Ascending aorta (tissue), 2 donors: ENCODE results near the gene DENND4B. TPM values are rescaled to one million over a fixed set of nuclear protein-coding genes. Genes with fewer than 3 reads are reported as not detected.

Experiments
- DNase-seq, 2 donors: peaks; one replicate each; pipeline ENCODE4 v3.0.0-alpha.2; 2019; ENCODE audit warnings: low spot score in 2 of 2
- H3K27ac ChIP-seq, 2 donors: fragments of 200-600 bp; sonication (generic); one replicate each; pipeline ENCODE4 v1.5.1; 2016 to 2017; ENCODE audit warnings: mild to moderate bottlenecking in 1 of 2
- H3K27me3 ChIP-seq: fragments of 200-600 bp; sonication (generic); one replicate; pipeline ENCODE4 v1.5.1; 2017
- H3K36me3 ChIP-seq, 2 donors: fragments of 200-600 bp; sonication (generic); one replicate each; pipeline ENCODE4 v1.5.1; 2016
- H3K4me1 ChIP-seq, 2 donors: fragments of 200-600 bp; sonication (generic); one replicate each; pipeline ENCODE4 v1.5.1; 2016 to 2017; ENCODE audit warnings: mild to moderate bottlenecking in 1 of 2
- H3K4me3 ChIP-seq, 2 donors: fragments of 200-600 bp; sonication (generic); one replicate each; pipeline ENCODE4 v1.5.1; 2016 to 2017; ENCODE audit warnings: mild to moderate bottlenecking in 1 of 2
- H3K9me3 ChIP-seq, 2 donors: fragments of 200-600 bp; sonication (generic); one replicate each; pipeline ENCODE4 v1.5.1; 2016
- intact Hi-C: fragments of 100-400 bp; cut with DNase I; formaldehyde crosslinking; loops from one replicate; pipeline ENCODE4 v1.15.1; 2023
- total RNA-seq: library from RNA; depleted of rRNA; stranded (reverse); fragments of >200 nt; gene quantifications from one replicate; pipeline ENCODE4 v1.1.0, GENCODE V29; 2016
- TF ChIP-seq, protein P1 (sequence below), 3 experiments: fragments of 200-600 bp in 2 of 3; fragments of 450-650 bp in 1 of 3; sonication (generic) in 2 of 3; IDR thresholded peaks; one replicate each; pipeline ENCODE4 v1.5.1; 2016 to 2019; ENCODE audit warnings: antibody characterized with exemption in 3 of 3, mild to moderate bottlenecking in 1 of 3, moderate library complexity in 1 of 3

Gene DENND4B
- total RNA-seq, 1 donor from 2014 or later = 80.0 TPM

DNA sequence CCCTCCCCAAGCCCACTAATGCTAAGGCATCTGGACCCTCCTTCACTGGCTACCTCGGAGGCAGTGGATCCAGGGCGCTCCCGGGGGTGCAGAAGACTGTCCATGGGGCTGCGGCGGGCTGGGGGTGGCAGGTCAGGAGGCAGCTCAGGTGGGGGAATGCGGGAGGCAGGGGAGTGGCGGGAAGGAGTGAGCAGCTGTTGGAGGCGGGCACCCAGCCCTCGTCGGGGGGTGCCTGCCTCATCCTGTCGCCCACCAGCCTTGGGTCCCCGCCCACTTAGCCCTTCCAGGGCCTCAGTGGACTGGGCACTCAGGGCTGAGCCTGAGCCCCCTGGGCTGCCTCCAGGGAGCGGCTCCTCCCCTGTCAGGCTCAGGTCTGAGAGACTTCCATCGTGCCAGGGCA lies 13.1 kb downstream of the DENND4B start:
- DNase-seq = no peak
- intact Hi-C loops = no loop called here
- TF ChIP-seq, protein P1, sequence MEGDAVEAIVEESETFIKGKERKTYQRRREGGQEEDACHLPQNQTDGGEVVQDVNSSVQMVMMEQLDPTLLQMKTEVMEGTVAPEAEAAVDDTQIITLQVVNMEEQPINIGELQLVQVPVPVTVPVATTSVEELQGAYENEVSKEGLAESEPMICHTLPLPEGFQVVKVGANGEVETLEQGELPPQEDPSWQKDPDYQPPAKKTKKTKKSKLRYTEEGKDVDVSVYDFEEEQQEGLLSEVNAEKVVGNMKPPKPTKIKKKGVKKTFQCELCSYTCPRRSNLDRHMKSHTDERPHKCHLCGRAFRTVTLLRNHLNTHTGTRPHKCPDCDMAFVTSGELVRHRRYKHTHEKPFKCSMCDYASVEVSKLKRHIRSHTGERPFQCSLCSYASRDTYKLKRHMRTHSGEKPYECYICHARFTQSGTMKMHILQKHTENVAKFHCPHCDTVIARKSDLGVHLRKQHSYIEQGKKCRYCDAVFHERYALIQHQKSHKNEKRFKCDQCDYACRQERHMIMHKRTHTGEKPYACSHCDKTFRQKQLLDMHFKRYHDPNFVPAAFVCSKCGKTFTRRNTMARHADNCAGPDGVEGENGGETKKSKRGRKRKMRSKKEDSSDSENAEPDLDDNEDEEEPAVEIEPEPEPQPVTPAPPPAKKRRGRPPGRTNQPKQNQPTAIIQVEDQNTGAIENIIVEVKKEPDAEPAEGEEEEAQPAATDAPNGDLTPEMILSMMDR (IDR thresholded peaks at IDR 0.05) = no peak

DNA sequence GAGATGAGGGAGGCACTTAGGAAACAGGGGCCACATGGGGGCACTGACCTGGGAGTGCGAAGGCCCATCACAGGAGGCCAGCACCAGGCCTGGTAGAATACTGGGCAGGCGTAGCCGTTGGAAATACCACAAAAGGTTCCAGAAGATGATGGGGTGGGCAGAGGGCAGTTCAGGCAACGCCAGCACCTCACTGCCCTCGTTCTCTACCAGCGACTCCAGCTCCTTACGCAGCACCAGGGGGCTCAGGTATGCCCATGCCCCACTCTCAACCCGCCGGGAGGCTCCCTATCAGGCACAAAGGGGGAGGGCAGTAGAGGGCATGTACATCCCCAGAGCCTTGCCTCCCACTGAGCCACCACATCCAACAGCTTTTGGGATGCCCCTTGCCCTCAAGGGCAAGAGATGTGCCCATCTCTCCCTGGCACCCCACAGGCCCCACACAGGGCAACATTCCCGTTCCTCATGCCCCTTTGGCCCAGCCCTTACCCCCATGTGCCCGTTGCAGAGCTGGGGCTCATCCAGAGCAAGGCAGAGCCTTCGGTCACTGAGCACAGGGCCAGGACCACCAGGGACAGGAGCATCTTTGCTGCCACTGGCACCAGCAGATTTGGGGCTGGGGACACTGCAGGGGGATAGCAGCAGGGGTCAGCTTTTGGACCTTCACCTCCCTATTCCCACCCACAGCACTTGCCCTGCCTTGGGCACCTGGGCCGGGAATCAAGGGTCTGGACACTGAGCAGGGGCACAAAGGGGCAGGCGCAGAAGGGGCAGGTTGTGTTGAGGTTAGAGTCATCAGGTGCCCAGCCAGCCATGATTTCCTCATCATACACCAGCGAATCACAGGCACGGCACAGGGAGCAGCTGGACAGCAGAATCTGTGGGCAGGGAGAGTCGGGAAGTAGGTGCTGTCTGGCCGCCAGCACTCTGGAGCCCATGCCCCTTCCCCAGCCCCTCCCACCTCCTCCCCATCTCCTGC lies 14.1 kb downstream of the DENND4B start:
- no peak for DNase-seq
- Histone ChIP-seq H3K27me3 (no peaks in the 10 kb centered on the region), H3K27ac (no peak overlapping the region), H3K36me3 (peaks cover 63 to 71% of the 10 kb centered on the region in 2 donors), H3K4me1 (no peaks in the 10 kb centered on the region), H3K9me3 (no peaks in the 10 kb centered on the region), H3K4me3 (no peak overlapping the region)
- intact Hi-C loops = no loop called here
- TF ChIP-seq, protein P1 (IDR thresholded peaks at IDR 0.05) = no peak

More for the DNA sequence above, 13.1 kb downstream of the DENND4B start:
- Histone ChIP-seq H3K9me3 (no peaks in the 10 kb centered on the region), H3K4me3 (no peak overlapping the region), H3K27me3 (no peaks in the 10 kb centered on the region), H3K36me3 (peaks cover 70 to 78% of the 10 kb centered on the region in 2 donors), H3K27ac (no peak overlapping the region), H3K4me1 (no peaks in the 10 kb centered on the region)

DNA sequence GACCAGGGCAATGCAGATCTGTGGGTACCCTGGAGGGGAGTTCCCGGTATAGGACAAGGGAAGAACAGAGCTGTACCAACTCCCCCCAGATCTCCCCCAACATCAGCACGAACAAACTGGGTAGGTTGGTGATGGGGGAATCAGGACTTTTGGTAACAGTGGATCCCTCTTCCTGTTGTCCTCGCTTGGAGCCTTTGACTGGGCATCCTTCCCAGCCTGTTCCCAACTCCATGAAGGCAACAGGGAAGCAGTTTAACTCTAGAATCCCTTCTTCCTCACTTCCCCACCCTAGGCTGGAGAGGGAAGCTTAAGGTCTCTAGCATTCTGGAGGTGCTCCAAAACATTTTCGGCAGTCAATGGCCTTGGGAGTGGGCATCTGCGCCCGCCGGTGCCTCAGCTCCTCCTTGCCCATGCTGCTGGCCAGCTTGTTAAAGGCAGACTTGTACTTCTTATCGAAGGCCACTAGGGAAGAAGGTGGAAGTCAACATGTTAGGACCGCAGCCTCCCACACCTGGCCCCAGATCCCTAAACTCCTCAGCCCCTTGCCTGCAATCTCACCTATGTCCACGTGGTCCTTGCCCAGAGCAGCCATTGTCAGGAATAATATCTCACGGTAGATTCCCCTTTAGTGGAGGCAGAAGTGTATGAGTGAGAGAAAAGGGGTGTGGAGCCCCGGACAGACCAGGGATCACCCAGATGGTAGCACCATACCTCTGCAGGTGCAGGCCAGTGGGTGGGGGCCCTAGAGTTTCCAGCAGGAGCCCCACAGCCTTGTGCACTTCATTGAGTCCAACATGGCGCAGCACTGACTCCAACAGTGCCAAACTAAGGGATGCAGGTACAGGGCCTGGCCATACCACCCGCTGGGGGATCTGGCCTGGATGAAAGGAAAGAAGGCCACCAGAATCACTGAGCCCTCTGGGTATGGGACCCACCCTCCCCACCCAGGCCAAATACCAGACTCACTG lies 16.3 kb downstream of the DENND4B start:
- H3K27ac ChIP-seq = no peak overlapping the region
- H3K36me3 ChIP-seq = peaks cover 42 to 49% of the 10 kb centered on the region in 2 donors

DNA sequence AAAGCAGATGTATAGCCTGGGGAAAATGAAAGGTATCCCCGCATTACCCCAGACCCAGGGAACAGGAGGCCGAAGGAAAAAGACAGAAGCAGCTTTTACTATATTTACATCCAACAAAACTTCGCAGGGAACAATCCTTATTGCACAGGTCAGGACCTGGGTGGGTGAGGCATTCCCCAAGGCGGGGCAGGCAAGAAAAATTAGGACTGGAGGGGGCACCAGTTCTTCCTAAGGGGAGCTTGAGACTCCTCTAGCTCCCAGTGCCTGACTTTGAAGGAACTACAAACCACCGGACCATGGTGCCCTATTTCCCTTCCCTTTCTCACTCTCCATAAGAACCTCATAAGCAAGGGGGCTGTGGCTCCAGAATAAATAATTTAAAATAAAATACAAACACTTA lies 17.1 kb downstream of the DENND4B start:
- no peak overlapping the region for H3K4me3 ChIP-seq
- H3K4me1 ChIP-seq = no peaks in the 10 kb centered on the region
- no peak overlapping the region for H3K27ac ChIP-seq
- H3K9me3 ChIP-seq = no peaks in the 10 kb centered on the region
- H3K27me3 ChIP-seq = no peaks in the 10 kb centered on the region
- peaks cover 34 to 41% of the 10 kb centered on the region in 2 donors for H3K36me3 ChIP-seq
- no peak for DNase-seq
- intact Hi-C loops = no loop called here
- TF ChIP-seq, protein P1 (IDR thresholded peaks at IDR 0.05) = no peak

More for the DNA sequence above, 16.3 kb downstream of the DENND4B start:
- TF ChIP-seq, protein P1 (IDR thresholded peaks at IDR 0.05) = no peak
- DNase-seq = no peak
- intact Hi-C loops = no loop called here
- Histone ChIP-seq H3K9me3 (no peaks in the 10 kb centered on the region), H3K4me1 (no peaks in the 10 kb centered on the region), H3K4me3 (no peak overlapping the region), H3K27me3 (no peaks in the 10 kb centered on the region)

DNA sequence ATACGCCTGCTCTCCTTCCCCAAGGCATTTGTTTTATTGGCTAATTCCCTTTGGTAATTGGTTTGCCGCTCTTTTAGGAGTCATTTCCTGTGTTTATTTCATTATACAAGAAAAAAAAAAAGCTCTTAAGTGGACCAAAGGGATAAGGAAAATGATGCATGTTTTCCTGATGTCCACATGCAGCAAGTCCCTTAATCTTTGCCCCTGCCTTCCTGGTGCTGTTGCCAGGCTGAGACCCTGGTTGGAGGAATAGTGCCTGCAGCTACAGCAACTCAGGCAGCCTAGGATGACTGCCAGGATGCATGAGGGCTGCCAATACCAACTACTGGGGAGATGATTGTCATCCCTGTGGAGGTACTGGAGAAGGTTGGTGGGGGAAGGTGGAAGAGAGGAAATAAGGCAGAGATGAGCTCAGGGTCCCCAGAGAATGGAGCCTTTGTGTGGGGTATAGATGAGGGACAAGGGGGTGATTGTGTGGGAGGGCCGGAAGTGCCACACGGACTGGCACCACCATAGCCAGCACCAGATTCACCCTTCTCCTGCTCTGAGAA lies 17.7 kb downstream of the DENND4B start:
- Histone ChIP-seq H3K4me3 (no peak overlapping the region), H3K36me3 (peaks cover 28 to 35% of the 10 kb centered on the region in 2 donors), H3K4me1 (no peaks in the 10 kb centered on the region), H3K27me3 (no peaks in the 10 kb centered on the region), H3K27ac (no peak overlapping the region), H3K9me3 (no peaks in the 10 kb centered on the region)
- intact Hi-C loops = no loop called here
- TF ChIP-seq, protein P1 (IDR thresholded peaks at IDR 0.05) = no peak
- DNase-seq = no peak
